GM19467 (cell line): ENCODE measurements around the gene IL12RB1.
"Not testable (repeated sequence)": the region's sequence is repeated elsewhere in the genome, so short reads cannot be mapped to it uniquely, and the experiment has no call there.

Experiments used
- ATAC-seq: cut with Tn5 transposase; IDR thresholded peaks from one replicate; pipeline ENCODE4 v1.9.1; 2021; ENCODE audit warnings: mild to moderate bottlenecking, moderate library complexity; ENCODE audit not compliant: unreplicated experiment

The IL12RB1 gene

GRCh38 chr19:18112989-18113478, 26.3 kb upstream of the IL12RB1 start:
- no peak for ATAC-seq

- no peak for ATAC-seq
These were observed 24.0 kb upstream of the IL12RB1 start for GRCh38 chr19:18110609-18111232.

- ATAC-seq, result no peak
These were observed 23.2 kb upstream of the IL12RB1 start for GRCh38 chr19:18109733-18110608.

- no peak for ATAC-seq
These were observed 22.6 kb upstream of the IL12RB1 start for GRCh38 chr19:18109341-18109732.

- ATAC-seq, result no peak
These were observed 22.2 kb upstream of the IL12RB1 start for GRCh38 chr19:18108897-18109296.

- no peak for ATAC-seq
These were observed 20.5 kb upstream of the IL12RB1 start for GRCh38 chr19:18107235-18107634.

GRCh38 chr19:18105259-18105658, 18.5 kb upstream of the IL12RB1 start:
- ATAC-seq, result not testable (repeated sequence)

GRCh38 chr19:18104793-18105131, 18.0 kb upstream of the IL12RB1 start:
- no peak for ATAC-seq

- no peak for ATAC-seq
These were observed 16.3 kb upstream of the IL12RB1 start for GRCh38 chr19:18102916-18103542.

- ATAC-seq, result no peak
These were observed 14.5 kb upstream of the IL12RB1 start for GRCh38 chr19:18101268-18101667.

GRCh38 chr19:18100710-18101109, 14.0 kb upstream of the IL12RB1 start:
- no peak for ATAC-seq

GRCh38 chr19:18099623-18099995, 12.9 kb upstream of the IL12RB1 start:
- ATAC-seq, result no peak

- peak; percentile 54 for ATAC-seq
These were observed 12.3 kb upstream of the IL12RB1 start for GRCh38 chr19:18098891-18099622.

- no peak for ATAC-seq
These were observed 11.5 kb upstream of the IL12RB1 start for GRCh38 chr19:18097993-18098890.

GRCh38 chr19:18097217-18097992, 10.7 kb upstream of the IL12RB1 start, which contains the start of gene MAST3:
Gene MAST3, plus strand, starts transcription at chr19:18097778. Its CDS starts 15 bp downstream, at chr19:18097793.
- ATAC-seq, result peak; percentile 47

- no peak for ATAC-seq
These were observed 9.5 kb upstream of the IL12RB1 start for GRCh38 chr19:18096258-18096657.

- no peak for ATAC-seq
These were observed 6.9 kb upstream of the IL12RB1 start for GRCh38 chr19:18093439-18094161.

- no peak for ATAC-seq
These were observed 4.5 kb upstream of the IL12RB1 start for GRCh38 chr19:18091217-18091608.
